ENCODE measurements around the gene MYO9B. TPM values are rescaled to one million over a fixed set of nuclear protein-coding genes. Genes with fewer than 3 reads are reported as not detected.

Gene MYO9B
- total and polyA plus RNA-seq, 2 experiments from 2014 or later = 20.1 to 71.8 TPM

DNA sequence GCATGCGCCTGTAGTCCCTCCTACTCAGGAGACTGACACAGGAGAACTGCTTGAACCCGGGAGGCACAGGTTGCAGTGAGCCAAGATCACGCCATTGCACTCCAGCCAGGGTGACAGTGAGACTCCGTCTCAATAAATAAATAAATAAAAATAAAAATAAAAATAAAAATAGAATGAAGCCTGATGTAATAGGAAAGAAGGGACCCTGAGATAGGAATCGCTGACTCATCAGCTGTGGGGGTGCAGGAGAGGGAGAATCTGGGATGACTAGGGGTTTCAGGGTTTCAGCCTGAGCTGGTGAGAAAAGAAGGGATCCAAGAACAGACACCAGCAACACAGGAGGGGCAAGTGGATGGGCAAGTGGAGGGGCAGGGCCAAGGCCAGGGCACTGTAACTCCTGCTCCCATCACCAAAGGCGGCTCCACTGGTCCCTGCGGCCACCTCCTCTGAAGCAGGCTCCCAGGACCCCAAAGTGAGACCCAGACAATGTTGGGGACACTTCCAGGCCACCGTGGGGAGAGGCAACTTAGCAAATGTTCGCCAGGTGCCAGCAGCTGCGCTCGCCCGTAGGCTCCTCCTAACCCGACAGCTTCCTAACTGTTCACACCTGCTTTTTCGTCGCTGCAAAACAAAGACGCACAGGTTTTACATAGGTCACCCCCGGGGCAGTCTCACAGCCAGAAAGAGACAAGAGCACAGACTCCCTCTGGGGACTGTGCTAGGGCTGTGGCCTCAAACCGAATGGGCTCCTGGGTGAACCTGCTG is 1.5 kb upstream of the MYO9B start:
- H3K4me1 ChIP-seq (ENCODE audit: insufficient read depth) = peaks cover 23% of the 10 kb centered on the region
- peaks cover 21% of the 10 kb centered on the region for H3F3A ChIP-seq (ENCODE audit: insufficient read depth)
- DNase-seq = peak; percentile 65
- H3K27me3 ChIP-seq (replicated peaks; ENCODE audit: insufficient read depth) = no peaks in the 10 kb centered on the region
- H3K4me2 ChIP-seq (ENCODE audit: unreplicated experiment) = peak overlapping the region; percentile 77
- peak overlapping the region; percentile 90 for H2AFZ ChIP-seq
- in situ Hi-C loops (cut with MboI) = loop anchor here (10.0 kb wide), 1 partner anchor 201 kb away; no protein-coding TSS in a partner anchor
- WGBS, 2 experiments (ENCODE audit: low coverage in 1 of 2, low lambda C conversion rate in 2 of 2, missing lambda C conversion rate in 2 of 2) = 25 to 26% methylated on average over 18 of the region's 18 CpGs
- H3K9me2 ChIP-seq (ENCODE audit: insufficient read depth) = no peaks in the 10 kb centered on the region
- H3K4me3 ChIP-seq = peak overlapping the region; percentile 83
- no peak for TF ChIP-seq EZH2 (IDR thresholded peaks at IDR 0.05; ENCODE audit: insufficient read depth, poor library complexity, severe bottlenecking)
- no peak for TF ChIP-seq EZH2phosphoT487 (IDR thresholded peaks at IDR 0.05; ENCODE audit: insufficient read depth, low read depth)
- no peaks in the 10 kb centered on the region for H3K9me3 ChIP-seq (ENCODE audit: low read depth)
- H3K36me3 ChIP-seq (ENCODE audit: low read depth) = no peaks in the 10 kb centered on the region
- no peaks in the 10 kb centered on the region for H4K20me1 ChIP-seq (ENCODE audit: insufficient read depth)
- peak overlapping the region; percentile 92 for H3K9ac ChIP-seq
- H3K79me2 ChIP-seq (ENCODE audit: insufficient read depth) = peaks cover 58% of the 10 kb centered on the region
- peak overlapping the region; percentile 86 for H3K27ac ChIP-seq

DNA sequence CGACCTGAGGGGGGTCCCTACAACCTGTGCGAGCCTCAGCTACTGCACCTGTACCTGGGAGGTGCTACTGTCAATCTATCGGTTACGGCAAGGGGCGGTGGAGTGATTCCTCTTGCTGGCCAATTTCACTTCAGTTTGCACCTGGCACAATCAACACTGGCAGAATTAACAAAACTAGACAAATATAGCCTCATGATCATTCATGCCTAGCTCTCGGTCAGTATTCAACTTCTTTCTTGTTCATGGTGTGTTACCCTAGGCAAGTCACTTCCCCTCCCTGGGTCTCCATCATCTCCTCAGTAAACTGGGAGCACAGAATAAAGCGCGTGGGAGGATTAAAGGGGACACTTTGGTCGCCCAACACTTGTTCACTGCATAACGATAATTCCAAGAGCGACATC is 943 bp upstream of the MYO9B start:
- Histone ChIP-seq H3F3A (ENCODE audit: insufficient read depth) (peaks cover 26% of the 10 kb centered on the region), H3K27me3 (replicated peaks; ENCODE audit: insufficient read depth) (no peaks in the 10 kb centered on the region), H3K9me3 (ENCODE audit: low read depth) (no peaks in the 10 kb centered on the region), H3K36me3 (ENCODE audit: low read depth) (no peaks in the 10 kb centered on the region), H3K27ac (peak overlapping the region; percentile 86), H3K79me2 (ENCODE audit: insufficient read depth) (peaks cover 63% of the 10 kb centered on the region), H3K9me2 (ENCODE audit: insufficient read depth) (no peaks in the 10 kb centered on the region), H3K9ac (peak overlapping the region; percentile 92), H2AFZ (peak overlapping the region; percentile 90), H3K4me3 (peak overlapping the region; percentile 83), H3K4me1 (ENCODE audit: insufficient read depth) (peaks cover 26% of the 10 kb centered on the region), H4K20me1 (ENCODE audit: insufficient read depth) (no peaks in the 10 kb centered on the region), H3K4me2 (ENCODE audit: unreplicated experiment) (peak overlapping the region; percentile 77)
- TF ChIP-seq EZH2phosphoT487 (IDR thresholded peaks at IDR 0.05; ENCODE audit: insufficient read depth, low read depth) = no peak
- no peak for TF ChIP-seq EZH2 (IDR thresholded peaks at IDR 0.05; ENCODE audit: insufficient read depth, poor library complexity, severe bottlenecking)
- 1 to 2% methylated on average over 11 of the region's 11 CpGs for WGBS, 2 experiments (ENCODE audit: low coverage in 1 of 2, low lambda C conversion rate in 2 of 2, missing lambda C conversion rate in 2 of 2)
- in situ Hi-C loops (cut with MboI) = loop anchor here (10.0 kb wide), 1 partner anchor 200 kb away; no protein-coding TSS in a partner anchor
- no peak for DNase-seq

GRCh38 chr19:17075864-17076542 is 426 bp downstream of the MYO9B start:
- H2AFZ ChIP-seq = peak overlapping the region; percentile 55
- peak; percentile 65 for DNase-seq
- H3K9me3 ChIP-seq (ENCODE audit: low read depth) = no peaks in the 10 kb centered on the region
- peak overlapping the region; percentile 87 for H3K4me2 ChIP-seq (ENCODE audit: unreplicated experiment)
- H3K4me1 ChIP-seq (ENCODE audit: insufficient read depth) = peaks cover 30% of the 10 kb centered on the region
- H3K4me3 ChIP-seq = peak overlapping the region; percentile 91
- H4K20me1 ChIP-seq (ENCODE audit: insufficient read depth) = no peaks in the 10 kb centered on the region
- peaks cover 71% of the 10 kb centered on the region for H3K79me2 ChIP-seq (ENCODE audit: insufficient read depth)
- no peaks in the 10 kb centered on the region for H3K36me3 ChIP-seq (ENCODE audit: low read depth)
- H3F3A ChIP-seq (ENCODE audit: insufficient read depth) = peaks cover 35% of the 10 kb centered on the region
- H3K27ac ChIP-seq = peak overlapping the region; percentile 84
- WGBS, 2 experiments (ENCODE audit: low coverage in 1 of 2, low lambda C conversion rate in 2 of 2, missing lambda C conversion rate in 2 of 2) = 0 to 1% methylated on average over 14 to 43 of the region's 43 CpGs
- TF ChIP-seq EZH2 (IDR thresholded peaks at IDR 0.05; ENCODE audit: insufficient read depth, poor library complexity, severe bottlenecking) = no peak
- in situ Hi-C loops (cut with MboI) = loop anchor here (10.0 kb wide), 1 partner anchor 199 kb away; no protein-coding TSS in a partner anchor
- H3K27me3 ChIP-seq (replicated peaks; ENCODE audit: insufficient read depth) = no peaks in the 10 kb centered on the region
- H3K9ac ChIP-seq = peak overlapping the region; percentile 96
- no peaks in the 10 kb centered on the region for H3K9me2 ChIP-seq (ENCODE audit: insufficient read depth)

- DNase-seq = peak; percentile 44
These were observed 990 bp downstream of the MYO9B start for GRCh38 chr19:17076543-17076991.

More at GRCh38 chr19:17076543-17076991, 990 bp downstream of the MYO9B start:
- H3K27ac ChIP-seq = peak overlapping the region; percentile 84
- H3F3A ChIP-seq (ENCODE audit: insufficient read depth) = peaks cover 39% of the 10 kb centered on the region
- peak overlapping the region; percentile 91 for H3K4me3 ChIP-seq
- 1 to 3% methylated on average over 10 to 12 of the region's 12 CpGs for WGBS, 2 experiments (ENCODE audit: low coverage in 1 of 2, low lambda C conversion rate in 2 of 2, missing lambda C conversion rate in 2 of 2)
- no peak overlapping the region for H2AFZ ChIP-seq
- H3K9me2 ChIP-seq (ENCODE audit: insufficient read depth) = no peaks in the 10 kb centered on the region
- H3K79me2 ChIP-seq (ENCODE audit: insufficient read depth) = peaks cover 76% of the 10 kb centered on the region
- H3K27me3 ChIP-seq (replicated peaks; ENCODE audit: insufficient read depth) = no peaks in the 10 kb centered on the region
- H3K9ac ChIP-seq = peak overlapping the region; percentile 96
- H3K9me3 ChIP-seq (ENCODE audit: low read depth) = no peaks in the 10 kb centered on the region
- in situ Hi-C loops (cut with MboI) = loop anchor here (10.0 kb wide), 1 partner anchor 198 kb away; no protein-coding TSS in a partner anchor
- H3K4me1 ChIP-seq (ENCODE audit: insufficient read depth) = peaks cover 30% of the 10 kb centered on the region
- H3K4me2 ChIP-seq (ENCODE audit: unreplicated experiment) = peak overlapping the region; percentile 87
- no peak for TF ChIP-seq EZH2phosphoT487 (IDR thresholded peaks at IDR 0.05; ENCODE audit: insufficient read depth, low read depth)
- TF ChIP-seq EZH2 (IDR thresholded peaks at IDR 0.05; ENCODE audit: insufficient read depth, poor library complexity, severe bottlenecking) = no peak
- no peaks in the 10 kb centered on the region for H3K36me3 ChIP-seq (ENCODE audit: low read depth)
- no peaks in the 10 kb centered on the region for H4K20me1 ChIP-seq (ENCODE audit: insufficient read depth)

Data from GM23248 (cell line).